ENCODE results near the gene MUS81. TPM values are rescaled to one million over a fixed set of nuclear protein-coding genes. Genes with fewer than 3 reads are reported as not detected.

The MUS81 gene
- total and polyA plus RNA-seq, 2 of the 13 experiments (the other 11 are each of a cell fraction or from before 2014, with no cell fraction given) = 25.6 to 30.2 TPM

GRCh38 chr11:65822776-65823528 lies 37.3 kb upstream of the MUS81 start:
- POLR2A ChIA-PET = interaction anchor here (0.6 to 1.1 kb wide), 4 partner anchors 21 to 230 kb away, joined by 3 read pairs; partner anchors contain the start of gene SF3B2
- DNase-seq (ENCODE audit: low spot score) = no peak
- H3K4me2 ChIP-seq (ENCODE audit: low read depth, low read length) = 0 out of 2 replicates have a peak overlapping the region, but pooled peaks have one; percentile 32
- WGBS (ENCODE audit: low lambda C conversion rate) = 25% methylated on average over 15 of the region's 15 CpGs
- H3K36me3 ChIP-seq (replicated peaks in 1 of 2; ENCODE audit: control insufficient read depth in 1 of 2, insufficient read depth in 2 of 2, low read length in 2 of 2) = no peaks in the 10 kb centered on the region
- no peak overlapping the region for H2AFZ ChIP-seq (ENCODE audit: low read length)
- H3K4me1 ChIP-seq (ENCODE audit: insufficient read depth, low read length) = peaks cover 33% of the 10 kb centered on the region
- no peaks in the 10 kb centered on the region for H4K20me1 ChIP-seq (ENCODE audit: insufficient read depth, low read length)
- no TSS peak for BruUV-seq (replicated peaks)
- no peaks in the 10 kb centered on the region for H3K27me3 ChIP-seq (ENCODE audit: control insufficient read depth in 1 of 2, insufficient read depth in 2 of 2, low read length in 2 of 2)
- ATAC-seq = no peak
- FAIRE-seq = no peak
- no peak overlapping the region for H3K27ac ChIP-seq (ENCODE audit: extremely low read length, insufficient read depth, low read length)
- H3K4me3 ChIP-seq (replicated peaks in 1 of 3; ENCODE audit: insufficient read depth in 1 of 3, low read depth in 2 of 3, low read length in 3 of 3) = no peak overlapping the region
- TF ChIP-seq, protein P1, sequence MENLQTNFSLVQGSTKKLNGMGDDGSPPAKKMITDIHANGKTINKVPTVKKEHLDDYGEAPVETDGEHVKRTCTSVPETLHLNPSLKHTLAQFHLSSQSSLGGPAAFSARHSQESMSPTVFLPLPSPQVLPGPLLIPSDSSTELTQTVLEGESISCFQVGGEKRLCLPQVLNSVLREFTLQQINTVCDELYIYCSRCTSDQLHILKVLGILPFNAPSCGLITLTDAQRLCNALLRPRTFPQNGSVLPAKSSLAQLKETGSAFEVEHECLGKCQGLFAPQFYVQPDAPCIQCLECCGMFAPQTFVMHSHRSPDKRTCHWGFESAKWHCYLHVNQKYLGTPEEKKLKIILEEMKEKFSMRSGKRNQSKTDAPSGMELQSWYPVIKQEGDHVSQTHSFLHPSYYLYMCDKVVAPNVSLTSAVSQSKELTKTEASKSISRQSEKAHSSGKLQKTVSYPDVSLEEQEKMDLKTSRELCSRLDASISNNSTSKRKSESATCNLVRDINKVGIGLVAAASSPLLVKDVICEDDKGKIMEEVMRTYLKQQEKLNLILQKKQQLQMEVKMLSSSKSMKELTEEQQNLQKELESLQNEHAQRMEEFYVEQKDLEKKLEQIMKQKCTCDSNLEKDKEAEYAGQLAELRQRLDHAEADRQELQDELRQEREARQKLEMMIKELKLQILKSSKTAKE (CRISPR knock-in tag; IDR thresholded peaks at IDR 0.05; ENCODE audit: borderline replicate concordance) = no peak
- TF ChIP-seq ZNF687 (CRISPR knock-in tag; IDR thresholded peaks at IDR 0.05) (peak; percentile 17; the same call in 1 of the 2 replicates), NCOA1 (CRISPR knock-in tag; IDR thresholded peaks at IDR 0.05) (no peak), USF2 (IDR thresholded peaks at IDR 0.05; ENCODE audit: low read depth, low read length) (no peak), USF2 (CRISPR knock-in tag; IDR thresholded peaks at IDR 0.05; ENCODE audit: borderline replicate concordance) (no peak), ZFP90 (CRISPR knock-in tag; IDR thresholded peaks at IDR 0.05; ENCODE audit: borderline replicate concordance) (no peak), ZNF740 (CRISPR knock-in tag; IDR thresholded peaks at IDR 0.05) (peak; percentile 57; the same call in 1 of the 2 replicates), ZMYM4 (CRISPR knock-in tag; IDR thresholded peaks at IDR 0.05) (no peak), ZSCAN9 (CRISPR knock-in tag; IDR thresholded peaks at IDR 0.05; ENCODE audit: borderline replicate concordance) (no peak)
- H3K9me3 ChIP-seq (ENCODE audit: low read length) = no peaks in the 10 kb centered on the region
- in situ Hi-C loops (cut with HindIII; ENCODE audit: extremely low pct_ligation_motif_present, low pct_unique_long_range_greater_than_20kb) (no loop called here), intact Hi-C loops (cut with micrococcal nuclease; ENCODE audit: unreplicated experiment) (no loop called here)
- CTCF ChIA-PET (ENCODE audit: low intra/inter-chr PET ratio, low total read pairs) = no interaction called here
- no peaks in the 10 kb centered on the region for H3K79me2 ChIP-seq (ENCODE audit: insufficient read depth, low read length)
- no peak overlapping the region for H3K9ac ChIP-seq (ENCODE audit: insufficient read depth, low read depth, low read length)

Data from HepG2 (cell line).